Thoracic aorta endothelial cell (primary cell): ENCODE results near the gene COL25A1. TPM values are rescaled to one million over a fixed set of nuclear protein-coding genes. Genes with fewer than 3 reads are reported as not detected.

Source experiments
- total RNA-seq: library from RNA; depleted of rRNA; stranded (reverse); fragments of >200 nt; gene quantifications from 2 replicates; pipeline ENCODE4 v1.2.3, GENCODE V29; 2012

Gene COL25A1
- total RNA-seq, result 0.27 and 7.8 TPM in 2 replicates

GRCh38 chr4:109302361-109303139, at the start of gene COL25A1:
Gene COL25A1 (minus strand): TSS chr4:109302658.

GRCh38 chr4:108762559-108763225, 539.8 kb downstream of the COL25A1 start, which contains the start of gene ETNPPL:
Gene ETNPPL (minus strand): TSS chr4:108763053. CDS start chr4:108762898, 155 bp downstream.

Other genes starting within 250 kb of the COL25A1 start
- 30.5 and 38.2 TPM in 2 replicates for gene SEC24B, start 131.2 kb upstream of the COL25A1 start, total RNA-seq